ENCODE results near the gene MPRIP. TPM values are rescaled to one million over a fixed set of nuclear protein-coding genes. Genes with fewer than 3 reads are reported as not detected.
A peak's percentile ranks its signal among the peaks of the same experiment; 100 is the strongest.

The MPRIP gene
- total RNA-seq, 1 experiment from 2014 or later = 284 TPM

DNA sequence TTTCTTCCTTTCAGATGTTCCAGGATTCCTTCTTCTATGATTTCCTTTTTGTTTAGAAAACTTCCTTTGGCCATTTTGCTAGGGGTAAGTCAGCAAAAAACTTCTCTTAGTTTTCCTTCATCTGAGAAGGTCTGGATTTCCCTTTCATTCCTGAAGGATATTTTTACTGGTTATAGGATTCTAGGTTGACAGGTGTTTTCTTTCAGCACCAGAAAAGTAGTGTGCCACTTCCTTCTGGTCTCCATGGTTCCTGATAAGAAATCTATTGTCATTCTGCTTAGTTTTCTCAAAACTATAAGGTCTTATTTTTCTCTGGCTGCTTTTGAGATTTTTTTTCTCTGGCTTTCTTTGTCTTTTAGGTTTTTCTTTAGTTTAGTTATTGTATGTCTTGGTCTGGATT lies 27.6 kb downstream of the MPRIP start:
- POLR2A ChIA-PET = no interaction called here
- Histone ChIP-seq H3K36me3 (ENCODE audit: control insufficient read depth, insufficient read depth, low read length) (no peaks in the 10 kb centered on the region), H3K9me3 (0 out of 2 replicates have a peak, but pooled peaks cover 3% of the 10 kb centered on the region), H3K4me1 (peaks cover 40% of the 10 kb centered on the region), H3K4me3 (ENCODE audit: low read depth, low read length) (no peak overlapping the region), H3K27me3 (replicated peaks; ENCODE audit: control insufficient read depth, insufficient read depth, low read length) (no peaks in the 10 kb centered on the region)
- BruUV-seq (replicated peaks) = no TSS peak
- Mint-ChIP-seq H3K36me3 (ENCODE audit: insufficient read depth, unreplicated experiment) (peaks cover 74% of the 10 kb centered on the region), H3K27ac (ENCODE audit: unreplicated experiment) (peak overlapping the region; percentile 95), H3K4me3 (ENCODE audit: unreplicated experiment) (no peak overlapping the region), H3K27me3 (ENCODE audit: insufficient read depth, unreplicated experiment) (no peaks in the 10 kb centered on the region), H3K4me1 (ENCODE audit: low read depth, unreplicated experiment) (peaks cover 49% of the 10 kb centered on the region), H3K9me3 (ENCODE audit: unreplicated experiment) (no peaks in the 10 kb centered on the region)
- CTCF ChIA-PET = no interaction called here
- TF ChIP-seq, protein P1, sequence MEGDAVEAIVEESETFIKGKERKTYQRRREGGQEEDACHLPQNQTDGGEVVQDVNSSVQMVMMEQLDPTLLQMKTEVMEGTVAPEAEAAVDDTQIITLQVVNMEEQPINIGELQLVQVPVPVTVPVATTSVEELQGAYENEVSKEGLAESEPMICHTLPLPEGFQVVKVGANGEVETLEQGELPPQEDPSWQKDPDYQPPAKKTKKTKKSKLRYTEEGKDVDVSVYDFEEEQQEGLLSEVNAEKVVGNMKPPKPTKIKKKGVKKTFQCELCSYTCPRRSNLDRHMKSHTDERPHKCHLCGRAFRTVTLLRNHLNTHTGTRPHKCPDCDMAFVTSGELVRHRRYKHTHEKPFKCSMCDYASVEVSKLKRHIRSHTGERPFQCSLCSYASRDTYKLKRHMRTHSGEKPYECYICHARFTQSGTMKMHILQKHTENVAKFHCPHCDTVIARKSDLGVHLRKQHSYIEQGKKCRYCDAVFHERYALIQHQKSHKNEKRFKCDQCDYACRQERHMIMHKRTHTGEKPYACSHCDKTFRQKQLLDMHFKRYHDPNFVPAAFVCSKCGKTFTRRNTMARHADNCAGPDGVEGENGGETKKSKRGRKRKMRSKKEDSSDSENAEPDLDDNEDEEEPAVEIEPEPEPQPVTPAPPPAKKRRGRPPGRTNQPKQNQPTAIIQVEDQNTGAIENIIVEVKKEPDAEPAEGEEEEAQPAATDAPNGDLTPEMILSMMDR (IDR thresholded peaks at IDR 0.05; ENCODE audit: insufficient read depth in 1 of 2, low read depth in 1 of 2, low read length in 1 of 2, severe bottlenecking in 1 of 2, unreplicated experiment in 1 of 2) = no peak
- intact Hi-C loops (cut with micrococcal nuclease; ENCODE audit: unreplicated experiment) = no loop called here
- no peak for DNase-seq

DNA sequence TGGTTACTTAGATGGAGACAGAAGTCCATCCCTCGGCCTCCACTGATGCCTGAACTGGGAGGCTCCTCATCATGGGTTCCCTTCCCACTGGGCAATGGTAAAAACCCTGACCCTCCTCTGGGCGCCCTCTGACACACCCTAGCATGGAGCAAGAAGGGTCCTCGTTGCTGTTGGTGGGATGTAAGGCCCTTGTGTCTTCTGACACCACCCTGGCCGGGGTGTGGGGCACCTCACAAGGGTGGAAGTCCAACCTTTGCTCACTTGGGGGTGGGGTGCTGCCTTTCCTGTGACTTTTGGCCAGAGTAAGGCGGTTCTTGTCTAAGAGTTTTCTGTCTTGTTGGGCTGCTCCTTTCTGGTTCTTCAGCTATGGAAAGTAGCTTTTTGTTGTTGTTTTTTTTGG lies 28.7 kb downstream of the MPRIP start:
- POLR2A ChIA-PET = no interaction called here
- Histone ChIP-seq H3K9me3 (0 out of 2 replicates have a peak, but pooled peaks cover 3% of the 10 kb centered on the region), H3K27me3 (replicated peaks; ENCODE audit: control insufficient read depth, insufficient read depth, low read length) (no peaks in the 10 kb centered on the region), H3K4me1 (peaks cover 40% of the 10 kb centered on the region), H3K4me3 (ENCODE audit: low read depth, low read length) (no peak overlapping the region), H3K36me3 (ENCODE audit: control insufficient read depth, insufficient read depth, low read length) (no peaks in the 10 kb centered on the region)
- no peaks in the 10 kb centered on the region for H3K9me3 Mint-ChIP-seq (ENCODE audit: unreplicated experiment)
- intact Hi-C loops (cut with micrococcal nuclease; ENCODE audit: unreplicated experiment) = no loop called here
- no peaks in the 10 kb centered on the region for H3K27me3 Mint-ChIP-seq (ENCODE audit: insufficient read depth, unreplicated experiment)
- H3K4me1 Mint-ChIP-seq (ENCODE audit: low read depth, unreplicated experiment) = peaks cover 50% of the 10 kb centered on the region
- H3K27ac Mint-ChIP-seq (ENCODE audit: unreplicated experiment) = peak overlapping the region; percentile 95
- TF ChIP-seq, protein P1 (IDR thresholded peaks at IDR 0.05; ENCODE audit: insufficient read depth in 1 of 2, low read depth in 1 of 2, low read length in 1 of 2, severe bottlenecking in 1 of 2, unreplicated experiment in 1 of 2) = no peak
- no TSS peak for BruUV-seq (replicated peaks)
- peaks cover 77% of the 10 kb centered on the region for H3K36me3 Mint-ChIP-seq (ENCODE audit: insufficient read depth, unreplicated experiment)
- no peak overlapping the region for H3K4me3 Mint-ChIP-seq (ENCODE audit: unreplicated experiment)
- CTCF ChIA-PET = no interaction called here
- DNase-seq = no peak

DNA sequence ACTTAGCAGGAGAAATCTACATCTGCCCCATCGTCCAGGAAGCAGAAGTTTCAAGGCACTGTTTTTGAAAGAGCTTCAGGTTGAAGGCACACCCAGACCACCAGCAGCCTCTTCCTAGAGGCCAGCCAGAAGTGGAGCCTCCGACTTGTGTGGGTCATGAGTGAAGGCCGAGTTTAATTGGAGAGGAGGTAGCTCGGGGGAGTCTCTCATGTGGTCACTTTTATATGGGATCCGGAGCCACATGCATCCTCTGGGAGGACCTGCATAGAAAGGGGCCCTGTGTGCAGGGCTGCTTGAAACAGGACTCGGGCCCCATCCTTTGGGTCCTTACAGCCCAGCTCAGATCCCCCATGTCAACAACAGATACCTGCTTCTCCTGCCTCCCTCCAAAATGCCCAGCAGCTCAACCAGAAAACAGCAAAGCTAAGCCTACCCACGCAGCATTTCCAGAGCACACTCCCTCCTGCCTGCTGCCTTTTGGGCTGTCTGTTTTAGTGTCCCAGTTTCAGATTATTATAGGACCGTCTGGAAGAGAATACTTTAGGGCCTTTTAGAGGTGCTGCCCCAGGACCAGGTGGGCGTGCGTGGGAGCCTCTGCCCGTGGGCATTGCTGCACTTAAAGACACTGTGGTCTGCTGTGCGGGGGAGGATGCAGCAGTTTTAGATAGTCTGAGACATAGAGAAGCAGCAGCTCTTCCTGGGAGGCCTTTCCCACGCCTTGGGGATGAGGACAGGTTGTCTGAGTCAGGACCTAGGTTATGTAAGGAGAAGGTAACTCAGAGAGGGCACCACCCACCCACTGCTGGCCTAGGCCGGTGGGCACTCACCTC lies 29.5 kb downstream of the MPRIP start:
- TF ChIP-seq, protein P1 (IDR thresholded peaks at IDR 0.05; ENCODE audit: insufficient read depth in 1 of 2, low read depth in 1 of 2, low read length in 1 of 2, severe bottlenecking in 1 of 2, unreplicated experiment in 1 of 2) = no peak
- ChIA-PET POLR2A (no interaction called here), CTCF (no interaction called here)
- DNase-seq = no peak
- Histone ChIP-seq H3K4me1 (peaks cover 34% of the 10 kb centered on the region), H3K27me3 (replicated peaks; ENCODE audit: control insufficient read depth, insufficient read depth, low read length) (no peaks in the 10 kb centered on the region), H3K4me3 (ENCODE audit: low read depth, low read length) (no peak overlapping the region), H3K9me3 (0 out of 2 replicates have a peak, but pooled peaks cover 3% of the 10 kb centered on the region), H3K36me3 (ENCODE audit: control insufficient read depth, insufficient read depth, low read length) (no peaks in the 10 kb centered on the region)
- Mint-ChIP-seq H3K27ac (ENCODE audit: unreplicated experiment) (peak overlapping the region; percentile 95), H3K4me3 (ENCODE audit: unreplicated experiment) (no peak overlapping the region), H3K27me3 (ENCODE audit: insufficient read depth, unreplicated experiment) (no peaks in the 10 kb centered on the region), H3K4me1 (ENCODE audit: low read depth, unreplicated experiment) (peaks cover 58% of the 10 kb centered on the region), H3K9me3 (ENCODE audit: unreplicated experiment) (no peaks in the 10 kb centered on the region), H3K36me3 (ENCODE audit: insufficient read depth, unreplicated experiment) (peaks cover 79% of the 10 kb centered on the region)
- intact Hi-C loops (cut with micrococcal nuclease; ENCODE audit: unreplicated experiment) = no loop called here
- BruUV-seq (replicated peaks) = no TSS peak
